Mucosa of descending colon (tissue), 3 donors: ENCODE results near the gene DCTN3. TPM values are rescaled to one million over a fixed set of nuclear protein-coding genes. Genes with fewer than 3 reads are reported as not detected.

ENCODE experiments used
- ATAC-seq: fragments of 200-7000 bp; cut with Tn5 transposase; one replicate; pipeline ENCODE4 v1.9.1; 2020; ENCODE audit warnings: mild to moderate bottlenecking, moderate library complexity
- DNase-seq, 3 donors: peaks; one replicate each; pipeline ENCODE4 v3.0.0-alpha.2; 2020
- H3K36me3 ChIP-seq: fragments of 200-600 bp; one replicate; pipeline ENCODE4 v1.8.0; 2021; ENCODE audit warnings: low read depth, mild to moderate bottlenecking
- H3K4me1 ChIP-seq: fragments of 200-600 bp; one replicate; pipeline ENCODE4 v1.8.0; 2021; ENCODE audit warnings: low read depth, mild to moderate bottlenecking
- H3K4me3 ChIP-seq: fragments of 200-600 bp; one replicate; pipeline ENCODE4 v1.8.0; 2021; ENCODE audit warnings: mild to moderate bottlenecking
- H3K9me3 ChIP-seq: fragments of 200-600 bp; one replicate; pipeline ENCODE4 v1.8.0; 2021; ENCODE audit warnings: mild to moderate bottlenecking
- CTCF ChIP-seq: fragments of 200-600 bp; IDR thresholded peaks from one replicate; pipeline ENCODE4 v1.8.0; 2022; ENCODE audit warnings: antibody characterized with exemption, mild to moderate bottlenecking
- intact Hi-C, 2 donors: fragments of 100-400 bp; cut with DNase I in 1 of 2; cut with micrococcal nuclease in 1 of 2; formaldehyde crosslinking; loops; one replicate each; pipeline versions ENCODE4 v1.11.0 to v1.11.1; 2022; cut with DNase I, micrococcal nuclease
- total RNA-seq, 3 donors: library from RNA; stranded (reverse); fragmentation: NEBNext Ultra II Directional in 2 of 3; extraction: Animal tissue kit (Norgen Biotek cat#: 25700) in 2 of 3; gene quantifications; one replicate each; pipeline versions ENCODE4 v1.2.1 to v1.2.4, GENCODE V29; 2021 to 2023
- donor health status: DM: no; HTN: no; CAD: no; lungs with moderate emphysema.
- donor health status: DM: no; HTN: no; CAD: no.
- donor health status: DM: no; HTN: yes; CAD: no.

Gene DCTN3
- total RNA-seq, 3 donors from 2014 or later, result 64.4 to 67.1 (median 64.7) TPM

- no peak for TF ChIP-seq CTCF
- Histone ChIP-seq H3K4me3 (no peak overlapping the region), H3K9me3 (no peaks in the 10 kb centered on the region), H3K4me1 (peaks cover 29% of the 10 kb centered on the region), H3K36me3 (no peaks in the 10 kb centered on the region)
- ATAC-seq (no peak), DNase-seq (no peak)
- intact Hi-C loops, result no loop called here
Measured at GRCh38 chr9:34588671-34589635, 31.3 kb downstream of the DCTN3 start.

GRCh38 chr9:34587271-34587670 lies 33.0 kb downstream of the DCTN3 start:
- Histone ChIP-seq H3K36me3 (no peaks in the 10 kb centered on the region), H3K4me3 (no peak overlapping the region), H3K9me3 (no peaks in the 10 kb centered on the region), H3K4me1 (peaks cover 29% of the 10 kb centered on the region)
- intact Hi-C loops, result no loop called here
- TF ChIP-seq CTCF, result no peak
- no peak for DNase-seq
- no peak for ATAC-seq

- Histone ChIP-seq H3K36me3 (no peaks in the 10 kb centered on the region), H3K4me3 (no peak overlapping the region), H3K9me3 (no peaks in the 10 kb centered on the region), H3K4me1 (peaks cover 24% of the 10 kb centered on the region)
- intact Hi-C loops, result no loop called here
- DNase-seq (no peak), ATAC-seq (no peak)
- no peak for TF ChIP-seq CTCF
Measured at GRCh38 chr9:34585946-34586669, 34.2 kb downstream of the DCTN3 start.

GRCh38 chr9:34584970-34585369 lies 35.3 kb downstream of the DCTN3 start:
- ATAC-seq (no peak), DNase-seq (no peak)
- no peak for TF ChIP-seq CTCF
- no peaks in the 10 kb centered on the region for H3K36me3 ChIP-seq
- H3K4me3 ChIP-seq, result no peak overlapping the region
- H3K4me1 ChIP-seq, result peaks cover 13% of the 10 kb centered on the region
- H3K9me3 ChIP-seq, result no peaks in the 10 kb centered on the region
- intact Hi-C loops, result no loop called here

- intact Hi-C loops, result no loop called here
- DNase-seq (no peak), ATAC-seq (no peak)
- Histone ChIP-seq H3K4me1 (peaks cover 5% of the 10 kb centered on the region), H3K9me3 (no peaks in the 10 kb centered on the region), H3K4me3 (no peak overlapping the region), H3K36me3 (no peaks in the 10 kb centered on the region)
- TF ChIP-seq CTCF, result no peak
Measured at GRCh38 chr9:34582787-34583186, 37.5 kb downstream of the DCTN3 start.
